Ovary (tissue), 3 donors: ENCODE measurements around the gene C1orf115.

ENCODE experiments used
- CTCF ChIP-seq, 3 donors: fragments of 450-650 bp in 2 of 3; fragments of 200-600 bp in 1 of 3; IDR thresholded peaks; one replicate each; pipeline versions ENCODE4 v1.5.1 to v1.8.0; 2016 to 2022; ENCODE audit warnings: antibody characterized with exemption in 3 of 3, mild to moderate bottlenecking in 1 of 3
- EP300 ChIP-seq: sonication (generic); formaldehyde crosslinking; IDR thresholded peaks from one replicate; pipeline ENCODE4 v1.6.1; 2017; ENCODE audit warnings: antibody characterized with exemption
- POLR2A ChIP-seq: fragments of 450-650 bp; IDR thresholded peaks from one replicate; pipeline ENCODE4 v1.6.1; 2017; ENCODE audit warnings: antibody characterized with exemption, mild to moderate bottlenecking, moderate library complexity
- donor health status: DM: no; HTN: no; CAD: no.

- TF ChIP-seq CTCF (IDR thresholded peaks at IDR 0.05) (no peak), POLR2A (no peak), EP300 (no peak)
Measured at GRCh38 chr1:220694866-220695382, 4.8 kb downstream of the C1orf115 start.
